ENCODE results near the gene MRO.
"Not testable (repeated sequence)": the region's sequence is repeated elsewhere in the genome, so short reads cannot be mapped to it uniquely, and the experiment has no call there.

The MRO gene

GRCh38 chr18:50791599-50792438 lies 28.0 kb downstream of the MRO start:
- DNase-seq, result no peak

DNA sequence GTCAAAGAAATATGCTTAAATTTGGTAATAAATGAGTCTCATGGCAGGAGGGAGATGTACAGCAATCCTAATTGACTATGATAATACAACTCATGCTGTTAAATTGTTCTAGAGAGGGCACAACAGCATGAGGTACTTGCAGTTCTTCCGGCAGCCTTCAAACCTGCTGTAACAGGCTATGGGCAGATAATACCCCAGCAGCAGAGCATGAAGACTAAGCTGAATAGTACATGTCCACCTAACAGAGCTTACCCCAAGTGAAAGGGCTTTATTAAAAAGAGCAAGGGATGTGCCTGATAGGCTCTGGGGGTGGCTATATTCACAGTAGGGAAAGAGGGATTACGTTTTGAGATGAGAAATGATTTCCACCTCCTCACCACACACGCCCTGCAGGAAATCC lies 28.9 kb downstream of the MRO start:
- DNase-seq, result no peak

GRCh38 chr18:50790241-50790640 lies 29.6 kb downstream of the MRO start:
- DNase-seq, result no peak

DNA sequence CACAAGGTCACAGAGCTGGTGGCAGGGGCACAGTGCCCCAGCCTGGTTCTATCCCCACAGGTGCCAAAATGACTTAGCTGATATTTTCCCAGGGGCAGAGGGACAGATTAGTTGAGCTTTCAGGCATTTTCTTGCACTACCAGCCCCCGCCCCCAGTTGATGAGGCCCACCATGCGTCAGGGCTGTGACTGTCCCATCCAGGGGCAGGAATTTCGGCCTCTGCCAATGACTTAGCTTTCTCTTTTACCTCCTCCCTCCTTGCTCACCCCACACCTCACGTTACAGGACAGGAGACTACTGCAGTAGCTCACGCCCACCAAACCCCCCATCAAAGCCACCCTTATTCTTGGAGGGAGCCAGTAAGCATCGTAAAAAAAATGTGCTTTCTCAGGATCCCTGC lies 31.5 kb downstream of the MRO start:
- no peak for DNase-seq

DNA sequence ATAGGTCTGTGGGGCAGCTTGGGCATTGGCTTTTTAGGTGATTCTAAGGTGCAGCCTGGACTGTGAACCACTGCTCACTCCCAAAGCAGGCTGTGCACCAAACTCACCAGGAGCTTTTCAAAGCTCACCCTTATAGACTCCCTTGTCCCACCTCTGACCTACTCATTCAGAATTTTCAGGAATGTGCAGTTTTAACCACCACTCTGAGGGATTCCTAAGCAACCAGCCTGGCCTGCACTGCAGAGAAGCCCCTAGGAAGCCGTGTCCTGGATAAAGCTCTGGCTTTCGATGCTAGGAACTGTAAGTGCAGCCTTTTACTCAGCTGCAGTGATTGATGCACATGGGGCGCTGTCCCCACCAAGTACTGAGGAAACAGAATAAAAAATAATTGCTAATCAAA lies 33.0 kb downstream of the MRO start:
- no peak for DNase-seq

DNA sequence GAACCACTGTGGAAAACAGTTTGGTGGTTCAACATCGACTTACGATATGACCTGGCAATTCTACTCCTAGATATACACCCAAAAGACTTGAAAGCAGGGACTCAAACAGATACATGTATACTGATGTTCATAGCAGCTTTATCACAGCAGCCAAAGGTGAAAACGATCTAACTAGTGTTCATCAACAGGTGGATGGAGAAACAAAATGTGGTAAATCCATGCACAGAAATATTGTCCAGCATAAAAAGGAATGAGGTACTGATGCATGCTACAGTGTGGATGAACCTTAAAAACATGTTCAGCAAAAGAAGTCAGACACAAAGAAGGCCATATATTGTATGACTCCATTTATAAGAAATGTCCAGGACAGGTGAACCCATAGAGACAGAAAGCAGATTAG lies 36.3 kb downstream of the MRO start:
- no peak for DNase-seq

- DNase-seq, result not testable (repeated sequence)
Measured at GRCh38 chr18:50779021-50779420, 40.8 kb downstream of the MRO start.

GRCh38 chr18:50776383-50776782 lies 43.4 kb downstream of the MRO start:
- DNase-seq, result no peak

GRCh38 chr18:50775726-50776125 lies 44.1 kb downstream of the MRO start:
- DNase-seq, result no peak

DNA sequence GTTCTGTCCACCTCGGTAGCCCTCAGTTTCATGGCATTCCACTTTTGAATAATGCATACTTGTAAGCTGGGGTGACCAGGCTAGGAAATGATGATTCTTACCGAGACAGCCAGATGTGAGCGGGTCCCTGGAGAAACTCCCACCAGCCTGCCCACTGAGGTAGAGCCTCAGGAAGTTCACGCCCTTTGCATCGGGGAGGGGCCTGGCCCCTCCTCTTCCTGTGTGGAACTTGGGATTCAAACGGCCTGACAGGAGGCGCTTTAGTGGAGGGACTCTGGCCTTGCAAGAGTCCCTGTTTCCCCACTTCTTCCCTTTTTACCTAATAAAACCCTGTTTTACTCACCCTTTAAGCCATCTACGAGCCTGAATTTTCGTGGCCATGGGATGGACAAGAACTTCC lies 44.6 kb downstream of the MRO start:
- DNase-seq, result no peak

- DNase-seq, result no peak
Measured at GRCh38 chr18:50769463-50769862, 50.4 kb downstream of the MRO start.

GRCh38 chr18:50757358-50757757 lies 62.5 kb downstream of the MRO start:
- no peak for DNase-seq

- no peak for DNase-seq
Measured at GRCh38 chr18:50754297-50754696, 65.5 kb downstream of the MRO start.

GRCh38 chr18:50753311-50753710 lies 66.5 kb downstream of the MRO start:
- no peak for DNase-seq

DNA sequence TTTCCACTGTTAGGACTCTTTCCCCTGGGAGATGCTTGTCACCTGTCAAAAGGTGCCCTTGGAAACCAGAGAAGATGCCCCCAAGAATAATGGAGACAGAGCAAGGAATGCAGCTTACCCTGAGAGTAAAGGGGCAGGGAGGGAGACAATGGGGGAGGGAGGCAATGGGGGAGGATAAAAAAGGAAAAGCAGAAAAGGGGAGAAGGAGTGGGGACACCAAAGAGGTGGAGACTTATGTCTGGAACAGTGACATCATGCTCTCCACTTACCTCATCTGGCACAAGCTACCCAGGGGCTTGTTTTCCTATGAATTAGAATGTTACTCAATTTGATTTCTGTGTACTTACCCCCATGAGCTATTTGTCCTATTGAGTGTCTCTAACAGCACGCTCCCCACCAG lies 67.9 kb downstream of the MRO start:
- DNase-seq, result no peak

DNA sequence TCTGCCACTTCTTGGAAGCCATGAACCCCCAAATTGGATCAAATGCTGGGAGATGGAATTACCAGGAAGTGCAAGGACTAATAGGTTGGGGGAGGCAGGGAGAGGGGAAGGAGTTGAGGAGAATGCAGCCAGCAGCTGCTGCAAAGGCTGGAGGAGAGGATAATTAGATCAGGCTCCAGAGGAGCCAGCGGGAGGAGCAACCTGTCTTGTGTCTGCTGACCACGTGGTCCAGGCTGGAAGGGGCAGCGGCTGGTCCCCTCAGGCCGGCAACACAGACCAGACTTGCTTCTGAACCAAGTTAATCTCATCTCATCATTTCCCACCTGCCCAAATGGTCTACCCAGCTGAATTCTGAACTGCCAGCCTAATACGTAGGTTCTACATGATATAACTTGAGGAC lies 68.3 kb downstream of the MRO start:
- no peak for DNase-seq

DNA sequence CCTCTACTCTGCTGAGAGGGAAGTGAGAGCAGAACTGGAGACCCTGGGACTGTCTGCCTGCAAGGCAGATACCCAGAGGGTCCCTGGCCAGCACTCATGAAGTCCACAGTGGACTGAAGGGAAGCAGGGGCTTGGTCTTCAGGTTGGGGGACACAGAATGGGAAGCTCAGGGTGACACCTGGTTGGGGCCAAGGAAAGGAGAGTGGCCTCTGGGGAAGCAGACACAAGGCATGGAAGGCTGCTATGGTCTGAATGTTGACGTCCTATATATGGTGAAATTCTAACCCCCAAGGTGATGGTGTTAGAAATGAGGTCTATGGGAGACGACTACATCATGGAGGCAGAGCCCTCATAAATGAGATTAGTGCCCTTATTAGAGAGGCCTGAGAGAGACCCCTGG lies 69.3 kb downstream of the MRO start:
- DNase-seq, result no peak

DNA sequence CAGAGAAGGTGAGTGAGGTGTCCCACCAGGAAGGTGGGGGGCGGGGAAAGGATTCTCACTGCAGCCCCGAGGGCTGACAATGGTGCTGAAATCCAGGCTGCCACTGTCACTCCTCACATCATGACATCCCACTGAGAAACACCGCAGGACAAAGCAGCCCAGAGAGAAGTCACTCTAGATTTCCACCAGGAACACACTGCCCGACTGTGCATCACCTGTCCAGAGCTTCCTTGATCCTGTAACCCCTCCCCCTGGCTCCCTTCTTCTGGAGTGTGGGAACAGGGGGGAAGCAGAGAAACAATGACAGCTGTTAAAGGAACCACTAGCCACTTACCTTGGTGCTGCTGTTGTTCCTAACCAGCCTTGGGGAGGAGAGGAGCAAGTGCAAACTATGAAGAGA lies 69.9 kb downstream of the MRO start:
- DNase-seq, result no peak

DNA sequence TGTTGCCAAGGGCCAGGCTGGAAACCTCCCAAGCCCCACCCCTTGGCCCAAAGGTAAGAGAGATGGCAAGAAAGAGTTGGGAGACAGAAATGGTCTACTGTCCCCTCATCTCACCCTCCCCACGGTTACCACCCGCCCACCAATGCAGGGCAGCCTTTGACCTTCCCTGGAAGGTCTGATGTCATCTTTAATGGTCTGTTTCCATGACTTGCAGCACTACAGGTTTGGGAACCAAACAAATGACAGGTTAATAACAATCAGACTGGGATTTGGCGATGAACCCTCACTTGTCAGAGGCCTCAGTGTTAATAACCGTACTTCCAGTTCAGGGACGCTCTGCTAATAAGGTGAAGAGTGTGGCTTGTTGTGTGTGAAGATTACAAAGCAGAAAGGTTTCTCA lies 70.4 kb downstream of the MRO start:
- DNase-seq, result no peak

DNA sequence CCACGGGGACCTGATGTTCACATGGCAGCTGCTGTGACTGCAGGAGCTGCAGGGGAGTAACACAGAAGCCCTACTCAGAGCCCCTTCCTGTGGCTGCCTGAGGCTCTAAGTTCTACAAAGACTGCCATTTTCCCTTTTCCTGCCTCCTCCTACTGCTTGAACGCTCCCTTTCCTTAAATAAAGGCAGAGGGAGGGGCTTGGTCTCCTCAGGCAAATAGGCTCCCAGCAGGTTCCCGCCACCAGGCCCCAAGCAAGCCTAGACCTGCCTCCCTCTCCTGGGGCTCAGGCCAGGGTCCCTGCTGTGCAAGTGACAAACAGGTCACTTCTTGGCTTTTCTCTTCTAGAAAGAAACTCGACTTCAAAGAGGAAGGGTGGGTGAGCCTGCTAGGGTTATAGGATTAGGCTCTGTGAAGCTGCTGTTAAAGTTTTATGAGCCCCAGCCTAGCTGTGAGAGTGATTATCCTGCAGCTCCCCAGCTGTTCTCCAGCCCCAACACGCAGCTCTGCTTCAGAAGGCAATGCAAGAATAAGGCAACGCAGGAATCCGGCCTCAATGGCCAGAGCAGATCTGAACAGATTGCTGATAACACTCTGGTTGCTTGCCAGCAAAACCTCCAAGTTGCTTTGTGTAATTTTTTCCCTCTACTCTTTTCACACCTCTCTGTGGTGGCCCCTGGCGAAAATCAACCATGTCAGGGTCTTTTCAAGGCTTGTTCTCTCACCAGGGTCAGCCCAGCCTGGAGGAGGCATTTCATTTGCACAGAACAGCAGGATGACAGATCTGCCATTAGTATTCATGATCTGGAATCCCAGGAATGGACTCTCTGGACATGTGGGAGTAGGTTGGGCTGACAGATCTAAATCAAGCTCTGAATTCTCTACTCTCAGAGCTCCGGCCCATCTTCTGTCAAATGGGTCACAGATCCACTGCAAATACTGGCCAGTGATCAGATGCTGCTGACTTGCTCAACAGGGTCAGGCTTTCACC lies 71.3 kb downstream of the MRO start:
- no peak for DNase-seq

DNA sequence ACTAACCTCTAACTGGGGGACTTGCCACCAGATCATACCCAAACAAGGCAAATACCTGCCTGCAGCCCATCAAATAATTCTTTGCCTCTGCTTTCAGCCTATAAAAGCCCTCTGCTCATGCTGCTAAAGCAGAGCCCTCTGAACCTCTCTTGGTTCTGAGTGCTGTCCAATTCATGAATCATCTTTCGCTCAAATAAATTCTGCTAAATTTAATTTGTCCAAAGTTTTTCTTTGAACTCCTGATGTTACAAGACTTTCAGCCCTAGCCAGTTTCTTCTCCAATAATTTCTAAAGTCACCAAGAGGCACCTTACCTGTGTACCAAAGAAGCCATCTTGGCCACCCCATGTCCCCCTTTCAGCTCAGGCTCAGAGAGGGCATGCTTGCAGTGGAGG lies 72.0 kb downstream of the MRO start:
- DNase-seq, result no peak

GRCh38 chr18:50745945-50746344 lies 73.9 kb downstream of the MRO start:
- DNase-seq, result no peak
